Activated T-cell treated with anti-CD3 and anti-CD28 coated beads, Interleukin-2, amount 50 U/mL, for 24 hours (primary cell): ENCODE measurements around the gene MIGA1.
"Not testable (repeated sequence)": the region's sequence is repeated elsewhere in the genome, so short reads cannot be mapped to it uniquely, and the experiment has no call there.

Experiments
- DNase-seq: peaks from one replicate; pipeline ENCODE4 v3.0.0-alpha.2; 2020
- H3K27ac Mint-ChIP-seq: 2 replicates; pipeline ENCODE4 v1.8.0; 2020; ENCODE audit warnings: mild to moderate bottlenecking, mixed read lengths
- H3K27me3 Mint-ChIP-seq: 2 replicates; pipeline ENCODE4 v1.8.0; 2020; ENCODE audit warnings: mixed read lengths
- H3K36me3 Mint-ChIP-seq: 2 replicates; pipeline ENCODE4 v1.8.0; 2020; ENCODE audit warnings: low read depth, mixed read lengths
- H3K4me1 Mint-ChIP-seq: 2 replicates; pipeline ENCODE4 v1.8.0; 2020; ENCODE audit warnings: low read depth, mixed read lengths
- H3K4me3 Mint-ChIP-seq: 2 replicates; pipeline ENCODE4 v1.8.0; 2020; ENCODE audit warnings: mild to moderate bottlenecking, moderate library complexity, mixed read lengths
- H3K9me3 Mint-ChIP-seq: 2 replicates; pipeline ENCODE4 v1.8.0; 2020; ENCODE audit warnings: mixed read lengths

The MIGA1 gene

DNA sequence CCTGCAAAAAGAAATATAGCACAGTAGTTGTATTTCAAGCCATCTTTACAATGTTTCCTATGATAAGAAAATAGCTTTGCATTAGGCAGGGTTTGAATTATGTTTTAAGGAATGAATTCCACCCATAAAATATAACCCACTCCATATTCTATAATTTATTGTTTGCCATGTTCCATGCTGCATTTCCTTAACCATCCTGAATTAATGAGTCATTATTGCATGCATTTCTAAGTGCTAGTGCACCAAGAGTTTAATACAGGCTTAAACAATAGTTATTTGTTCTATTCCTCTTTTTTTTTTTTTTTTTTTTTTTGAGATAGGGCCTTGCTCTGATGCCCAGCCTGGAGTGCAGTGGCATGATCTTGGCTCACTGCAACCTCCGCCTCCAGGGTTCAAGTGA lies 45.2 kb downstream of the MIGA1 start:
- no peaks in the 10 kb centered on the region for H3K27me3 Mint-ChIP-seq
- no peak for DNase-seq
- no peak overlapping the region for H3K27ac Mint-ChIP-seq
- H3K9me3 Mint-ChIP-seq: no peaks in the 10 kb centered on the region
- H3K4me1 Mint-ChIP-seq: peaks cover 2% of the 10 kb centered on the region
- no peak overlapping the region for H3K4me3 Mint-ChIP-seq
- H3K36me3 Mint-ChIP-seq: peaks cover 57% of the 10 kb centered on the region

DNA sequence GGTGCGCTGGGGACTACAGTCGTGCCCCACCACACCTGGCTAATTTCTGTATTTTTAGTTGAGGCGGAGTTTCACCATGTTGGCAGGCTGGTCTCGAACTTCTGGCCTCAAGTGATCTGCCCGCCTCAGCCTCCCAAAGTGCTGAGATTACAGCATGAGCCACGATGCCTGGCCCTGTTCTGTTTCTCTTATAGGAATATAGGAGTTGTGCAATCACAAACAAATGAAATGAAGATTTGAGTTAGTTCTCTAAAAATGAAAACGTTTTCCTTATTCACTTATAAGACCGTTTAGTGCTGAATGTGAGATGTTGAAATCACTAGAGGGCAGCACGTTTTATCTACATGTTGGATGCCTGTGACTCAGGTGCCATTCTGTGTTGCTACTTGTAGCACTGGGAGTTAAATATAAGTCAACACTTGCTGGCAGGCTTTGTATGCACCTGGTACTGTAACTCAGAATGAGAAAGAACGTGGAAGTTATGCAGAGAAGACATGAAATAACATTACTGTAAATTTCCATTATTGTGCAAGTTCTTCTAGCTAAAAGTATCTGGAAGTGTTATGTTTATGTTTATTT lies 45.8 kb downstream of the MIGA1 start:
- H3K4me3 Mint-ChIP-seq: no peak overlapping the region
- no peaks in the 10 kb centered on the region for H3K27me3 Mint-ChIP-seq
- peaks cover 2% of the 10 kb centered on the region for H3K4me1 Mint-ChIP-seq
- DNase-seq: no peak
- no peaks in the 10 kb centered on the region for H3K9me3 Mint-ChIP-seq
- peaks cover 56% of the 10 kb centered on the region for H3K36me3 Mint-ChIP-seq
- H3K27ac Mint-ChIP-seq: no peak overlapping the region

DNA sequence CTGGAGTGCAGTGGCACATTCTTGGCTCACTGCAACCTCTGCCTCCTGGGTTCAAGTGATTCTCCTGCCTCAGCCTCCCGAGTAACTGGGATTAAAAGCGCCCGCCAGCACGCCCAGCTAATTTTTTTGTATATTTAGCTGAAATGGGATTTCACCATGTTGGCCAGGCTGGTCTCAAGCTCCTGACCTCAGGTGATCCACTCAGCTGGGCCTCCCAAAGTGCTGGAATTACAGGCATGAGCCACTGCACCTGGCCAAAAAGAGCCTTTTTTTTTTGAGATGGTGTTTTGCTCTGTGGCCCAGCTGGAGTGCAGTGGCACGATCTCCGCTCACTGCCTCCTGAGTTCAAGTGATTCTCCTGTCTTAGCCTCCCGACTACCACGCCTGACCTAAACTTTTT lies 47.4 kb downstream of the MIGA1 start:
- not testable (repeated sequence) for H3K27me3 Mint-ChIP-seq, H3K27ac Mint-ChIP-seq, DNase-seq, H3K4me1 Mint-ChIP-seq, H3K4me3 Mint-ChIP-seq, H3K9me3 Mint-ChIP-seq
- H3K36me3 Mint-ChIP-seq: peaks cover 55% of the 10 kb centered on the region

DNA sequence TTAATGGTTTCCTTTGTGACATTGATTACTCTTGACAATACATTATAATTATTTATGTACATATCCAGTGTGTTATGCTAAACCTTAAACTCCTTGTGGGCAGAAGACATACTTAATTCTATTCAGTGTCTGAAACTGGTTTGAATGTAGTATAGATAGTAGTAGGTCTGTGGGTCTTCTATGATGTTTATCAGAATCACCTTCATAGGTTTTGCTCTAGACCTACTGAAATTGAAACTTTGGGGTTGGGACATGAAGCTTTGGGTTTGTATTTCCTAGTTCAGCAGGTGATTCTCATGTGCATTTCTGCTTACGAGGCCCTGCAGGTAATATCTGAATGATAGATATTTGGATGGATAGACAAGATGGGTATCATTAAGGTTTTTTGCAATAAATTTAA lies 48.6 kb downstream of the MIGA1 start:
- Mint-ChIP-seq H3K4me3 (no peak overlapping the region), H3K9me3 (no peaks in the 10 kb centered on the region), H3K27me3 (no peaks in the 10 kb centered on the region), H3K27ac (no peak overlapping the region), H3K36me3 (peaks cover 58% of the 10 kb centered on the region), H3K4me1 (peaks cover 3% of the 10 kb centered on the region)
- DNase-seq: no peak

DNA sequence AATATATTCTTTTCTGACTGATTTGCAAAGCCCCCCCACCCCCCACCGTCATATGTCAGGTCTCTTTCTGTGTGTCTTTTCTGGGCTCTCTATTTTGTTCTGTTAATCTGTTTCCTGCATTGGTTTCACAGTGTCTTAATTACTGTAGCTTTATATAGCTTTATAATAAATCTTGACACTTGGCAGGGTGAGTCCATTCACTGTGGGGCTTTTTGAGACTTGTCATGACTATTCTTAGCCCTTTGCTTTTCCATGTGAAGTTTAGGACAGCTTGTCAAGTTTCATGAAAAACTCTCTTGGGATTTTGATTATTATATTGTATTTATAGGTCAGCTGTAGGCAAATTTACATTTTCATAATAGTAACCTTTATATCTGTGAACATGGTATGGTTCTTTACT lies 50.4 kb downstream of the MIGA1 start:
- H3K4me1 Mint-ChIP-seq: peaks cover 3% of the 10 kb centered on the region
- H3K9me3 Mint-ChIP-seq: no peaks in the 10 kb centered on the region
- no peaks in the 10 kb centered on the region for H3K27me3 Mint-ChIP-seq
- no peak overlapping the region for H3K4me3 Mint-ChIP-seq
- H3K36me3 Mint-ChIP-seq: peaks cover 61% of the 10 kb centered on the region
- DNase-seq: no peak
- no peak overlapping the region for H3K27ac Mint-ChIP-seq

DNA sequence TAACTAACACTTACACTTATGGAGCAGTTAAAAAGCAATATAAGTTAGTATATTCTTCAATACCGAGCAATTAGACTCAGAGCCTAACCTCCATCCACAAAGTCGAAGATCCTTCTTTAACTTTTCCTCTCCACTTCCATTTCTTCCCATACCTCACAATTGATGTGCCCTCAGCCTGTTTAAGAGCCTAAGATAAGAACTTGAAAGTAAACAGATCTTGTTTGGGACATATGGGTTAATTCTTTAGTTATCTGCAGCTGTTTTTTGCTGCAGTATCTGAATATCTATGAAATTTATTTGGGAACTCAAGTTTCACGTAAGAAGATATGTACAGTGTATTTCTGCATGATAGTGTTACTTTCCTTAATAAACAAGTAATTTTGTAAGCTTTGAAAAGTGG lies 51.5 kb downstream of the MIGA1 start:
- no peak for DNase-seq
- H3K9me3 Mint-ChIP-seq: no peaks in the 10 kb centered on the region
- H3K27ac Mint-ChIP-seq: no peak overlapping the region
- peaks cover 3% of the 10 kb centered on the region for H3K4me1 Mint-ChIP-seq
- H3K27me3 Mint-ChIP-seq: no peaks in the 10 kb centered on the region
- H3K36me3 Mint-ChIP-seq: peaks cover 65% of the 10 kb centered on the region
- H3K4me3 Mint-ChIP-seq: no peak overlapping the region

DNA sequence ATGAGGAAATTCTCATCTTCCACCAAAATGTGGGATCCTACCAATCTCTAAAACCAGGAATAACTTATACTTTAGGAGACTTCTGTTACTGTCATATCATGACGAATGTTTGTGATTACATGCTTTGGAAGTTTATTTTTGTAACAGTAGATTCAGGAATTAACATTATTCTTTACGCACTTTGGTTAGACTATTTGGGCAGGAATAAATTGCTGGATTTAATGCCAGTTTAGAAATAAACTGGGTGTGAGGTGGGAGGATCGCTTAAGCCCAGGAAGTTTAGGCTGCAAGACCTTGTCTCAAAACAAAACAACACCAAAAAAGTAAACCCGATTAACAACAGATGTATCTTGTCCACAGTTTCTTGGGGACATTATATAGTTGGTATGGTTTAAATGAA lies 52.1 kb downstream of the MIGA1 start:
- DNase-seq: no peak
- H3K9me3 Mint-ChIP-seq: no peaks in the 10 kb centered on the region
- no peak overlapping the region for H3K27ac Mint-ChIP-seq
- peaks cover 3% of the 10 kb centered on the region for H3K4me1 Mint-ChIP-seq
- H3K4me3 Mint-ChIP-seq: no peak overlapping the region
- H3K36me3 Mint-ChIP-seq: peaks cover 64% of the 10 kb centered on the region
- no peaks in the 10 kb centered on the region for H3K27me3 Mint-ChIP-seq

DNA sequence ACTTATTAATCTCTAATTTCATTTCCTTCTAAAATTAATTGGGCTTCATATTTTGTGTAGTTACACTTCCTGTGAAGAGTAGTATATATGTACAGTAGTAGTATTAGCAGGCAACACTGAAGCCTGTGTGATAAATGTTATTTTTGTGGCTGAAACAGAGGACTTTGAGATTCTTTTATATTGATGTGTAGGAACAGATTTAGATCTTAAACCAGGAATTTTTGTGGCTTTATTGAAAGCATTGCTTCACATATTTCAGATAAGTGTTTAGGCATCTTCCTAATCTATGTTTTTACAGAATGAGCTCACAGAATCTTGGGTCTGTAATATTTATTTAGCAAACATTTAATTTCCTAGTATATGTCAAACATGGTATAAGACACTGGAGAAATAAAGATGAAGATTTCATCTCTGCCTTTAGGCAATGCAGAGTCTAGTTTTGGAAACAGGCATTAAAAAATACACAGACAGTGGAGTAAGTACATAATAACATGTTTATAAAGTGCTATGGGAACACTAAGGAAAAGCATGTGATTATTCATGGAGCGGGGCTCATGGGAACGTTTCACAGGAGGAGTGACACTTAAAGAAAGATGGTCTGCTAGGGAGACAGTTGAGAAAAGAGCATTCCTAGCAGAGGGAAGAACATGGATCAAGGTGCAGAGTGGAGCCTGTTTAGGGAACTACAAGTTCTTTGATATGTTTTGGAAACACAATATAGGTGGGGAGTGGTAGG lies 52.7 kb downstream of the MIGA1 start:
- peaks cover 60% of the 10 kb centered on the region for H3K36me3 Mint-ChIP-seq
- no peak for DNase-seq
- H3K4me3 Mint-ChIP-seq: no peak overlapping the region
- H3K27me3 Mint-ChIP-seq: no peaks in the 10 kb centered on the region
- peaks cover 1% of the 10 kb centered on the region for H3K4me1 Mint-ChIP-seq
- H3K9me3 Mint-ChIP-seq: no peaks in the 10 kb centered on the region
- H3K27ac Mint-ChIP-seq: no peak overlapping the region

DNA sequence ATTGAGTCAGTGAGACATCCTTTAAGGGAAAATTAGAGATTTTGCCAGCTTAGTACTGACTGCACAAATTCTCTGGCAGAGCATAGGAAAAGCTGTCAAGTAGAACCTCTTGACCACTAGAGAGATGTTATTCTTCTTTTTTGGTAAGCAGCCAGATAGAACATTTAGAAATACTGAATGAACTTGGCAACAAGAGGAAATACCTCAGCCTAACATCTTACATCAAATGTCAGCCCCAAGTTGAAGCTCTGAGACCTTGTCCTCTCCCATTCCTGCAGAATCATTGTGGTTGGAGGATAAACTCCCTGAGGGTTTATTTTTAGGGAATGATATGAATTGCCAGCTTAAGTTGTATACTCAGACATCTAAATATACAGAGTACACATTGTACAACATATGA lies 53.5 kb downstream of the MIGA1 start:
- peaks cover 1% of the 10 kb centered on the region for H3K4me1 Mint-ChIP-seq
- no peak overlapping the region for H3K27ac Mint-ChIP-seq
- H3K36me3 Mint-ChIP-seq: peaks cover 55% of the 10 kb centered on the region
- no peaks in the 10 kb centered on the region for H3K27me3 Mint-ChIP-seq
- H3K4me3 Mint-ChIP-seq: no peak overlapping the region
- no peak for DNase-seq
- H3K9me3 Mint-ChIP-seq: no peaks in the 10 kb centered on the region

DNA sequence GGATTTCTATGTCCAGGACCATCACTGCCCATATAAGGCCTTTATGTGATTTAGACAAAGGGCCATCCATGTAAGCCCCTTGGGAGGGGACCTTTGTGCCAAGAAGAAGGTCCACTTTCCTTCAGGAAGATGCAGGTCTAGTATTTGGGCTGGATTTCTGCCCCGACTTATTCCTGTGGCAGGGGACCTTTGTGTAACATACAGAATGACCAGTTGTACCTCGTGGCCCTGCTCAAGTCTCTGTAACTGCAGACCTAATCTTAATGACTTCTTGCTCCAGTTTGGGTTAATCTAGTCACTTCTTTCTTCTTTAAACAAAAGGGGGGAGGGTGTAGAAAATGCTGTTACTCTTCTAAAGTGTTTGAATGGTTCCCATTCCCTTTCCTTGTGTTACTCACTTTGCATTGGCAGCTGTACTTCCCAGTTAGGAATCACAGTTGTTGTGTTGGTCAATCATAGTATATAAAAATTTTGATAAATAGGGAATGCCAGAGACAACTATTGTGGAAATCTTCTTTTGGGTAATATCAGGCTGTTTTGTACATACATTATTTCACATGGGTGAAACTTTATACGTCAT lies 54.2 kb downstream of the MIGA1 start:
- H3K4me3 Mint-ChIP-seq: no peak overlapping the region

DNA sequence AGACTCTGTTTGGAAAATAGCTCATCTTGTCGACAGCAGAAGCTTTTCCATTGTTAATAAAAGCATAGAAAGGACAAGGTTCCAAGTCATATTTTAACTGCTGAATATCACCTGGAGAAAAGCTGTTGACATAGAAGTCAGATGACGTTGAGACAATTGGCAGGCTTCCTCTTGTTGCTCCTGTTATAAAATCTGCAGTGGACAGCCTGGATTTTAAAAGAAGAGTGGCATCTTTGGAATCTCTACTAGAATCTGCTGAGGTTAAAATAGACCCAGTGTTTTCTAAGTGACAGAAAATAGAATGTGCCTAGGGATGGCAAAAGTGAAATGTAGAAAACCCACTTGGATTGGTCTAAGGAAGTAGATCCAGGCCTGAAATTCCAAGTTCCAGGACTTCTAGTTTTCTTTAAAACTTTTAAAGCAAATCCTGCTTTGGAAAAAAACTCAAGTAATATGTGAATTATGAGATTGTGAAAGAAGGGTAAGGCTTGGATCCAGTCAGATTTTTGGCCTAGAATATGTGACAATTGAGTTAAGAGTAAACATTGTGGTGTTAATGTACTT lies 55.4 kb downstream of the MIGA1 start:
- Mint-ChIP-seq H3K36me3 (peaks cover 60% of the 10 kb centered on the region), H3K4me3 (no peak overlapping the region), H3K27ac (no peak overlapping the region), H3K4me1 (peaks cover 1% of the 10 kb centered on the region), H3K27me3 (no peaks in the 10 kb centered on the region), H3K9me3 (no peaks in the 10 kb centered on the region)
- DNase-seq: no peak

More for the DNA sequence above, 54.2 kb downstream of the MIGA1 start:
- Mint-ChIP-seq H3K27ac (no peak overlapping the region), H3K36me3 (peaks cover 52% of the 10 kb centered on the region), H3K27me3 (no peaks in the 10 kb centered on the region), H3K9me3 (no peaks in the 10 kb centered on the region), H3K4me1 (peaks cover 1% of the 10 kb centered on the region)
- no peak for DNase-seq

DNA sequence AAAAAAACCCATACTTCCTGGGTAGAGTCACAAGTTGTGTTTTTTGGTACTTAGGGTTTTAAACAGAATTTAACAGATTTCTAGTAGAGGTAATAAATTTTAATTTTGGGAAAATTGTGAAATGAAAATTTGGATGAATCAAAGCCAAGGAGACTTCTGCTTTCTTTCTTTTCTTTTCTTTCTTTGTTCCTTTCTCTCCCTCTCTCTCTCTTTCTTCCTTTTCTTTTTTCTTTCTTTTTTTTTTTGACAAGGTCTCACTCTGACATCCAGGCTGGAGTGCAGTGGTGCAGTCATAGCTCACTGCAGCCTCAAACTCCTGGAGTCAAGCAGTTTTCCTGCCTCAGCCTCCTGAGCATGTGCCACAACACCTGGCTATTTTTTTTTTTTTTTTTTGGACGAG lies 62.1 kb downstream of the MIGA1 start:
- Mint-ChIP-seq H3K27ac (no peak overlapping the region), H3K36me3 (peaks cover 51% of the 10 kb centered on the region), H3K4me1 (peaks cover 3% of the 10 kb centered on the region), H3K27me3 (no peaks in the 10 kb centered on the region), H3K4me3 (no peak overlapping the region), H3K9me3 (no peaks in the 10 kb centered on the region)
- no peak for DNase-seq

DNA sequence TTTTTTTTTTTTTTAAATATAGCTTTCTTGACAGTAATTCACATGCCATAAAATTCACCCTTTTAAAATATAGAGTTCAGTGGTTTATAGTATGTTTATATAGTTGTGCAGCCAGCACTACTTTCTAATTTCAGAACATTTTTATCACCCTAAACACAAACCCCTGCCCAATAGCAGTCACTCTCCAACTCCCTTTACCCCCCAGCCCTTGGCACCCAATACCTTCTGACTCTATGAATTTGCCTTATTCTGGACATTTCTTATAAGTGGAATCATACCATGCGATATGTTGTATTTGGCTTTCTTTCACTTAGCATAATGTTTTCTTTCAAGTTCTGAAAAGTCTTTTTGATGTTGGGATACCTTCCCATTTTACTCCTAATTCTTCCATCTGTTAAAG lies 66.5 kb downstream of the MIGA1 start:
- no peaks in the 10 kb centered on the region for H3K9me3 Mint-ChIP-seq
- peaks cover 48% of the 10 kb centered on the region for H3K36me3 Mint-ChIP-seq
- H3K4me3 Mint-ChIP-seq: no peak overlapping the region
- no peaks in the 10 kb centered on the region for H3K27me3 Mint-ChIP-seq
- no peak overlapping the region for H3K27ac Mint-ChIP-seq
- peaks cover 6% of the 10 kb centered on the region for H3K4me1 Mint-ChIP-seq
- no peak for DNase-seq

DNA sequence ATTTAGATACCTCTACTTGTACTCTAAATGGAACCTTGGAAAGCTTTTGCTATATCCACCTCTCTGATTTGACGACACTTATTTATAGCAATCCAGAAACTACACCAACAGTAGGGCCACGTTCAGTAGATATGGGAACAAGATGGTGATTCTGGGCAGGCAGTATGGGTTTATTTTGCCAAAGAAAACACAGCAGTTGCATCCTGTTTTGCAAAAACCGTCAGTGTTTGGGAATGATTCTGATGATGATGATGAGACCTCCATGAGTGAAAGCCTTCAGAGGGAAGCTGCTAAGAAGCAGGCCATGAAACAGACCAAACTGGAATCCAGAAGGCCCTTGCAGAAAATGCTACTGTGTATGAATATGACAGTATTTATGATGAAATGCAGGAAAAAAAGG lies 67.5 kb downstream of the MIGA1 start:
- Mint-ChIP-seq H3K27me3 (no peaks in the 10 kb centered on the region), H3K4me1 (peaks cover 6% of the 10 kb centered on the region), H3K4me3 (no peak overlapping the region), H3K27ac (no peak overlapping the region), H3K36me3 (peaks cover 47% of the 10 kb centered on the region), H3K9me3 (no peaks in the 10 kb centered on the region)
- DNase-seq: no peak

DNA sequence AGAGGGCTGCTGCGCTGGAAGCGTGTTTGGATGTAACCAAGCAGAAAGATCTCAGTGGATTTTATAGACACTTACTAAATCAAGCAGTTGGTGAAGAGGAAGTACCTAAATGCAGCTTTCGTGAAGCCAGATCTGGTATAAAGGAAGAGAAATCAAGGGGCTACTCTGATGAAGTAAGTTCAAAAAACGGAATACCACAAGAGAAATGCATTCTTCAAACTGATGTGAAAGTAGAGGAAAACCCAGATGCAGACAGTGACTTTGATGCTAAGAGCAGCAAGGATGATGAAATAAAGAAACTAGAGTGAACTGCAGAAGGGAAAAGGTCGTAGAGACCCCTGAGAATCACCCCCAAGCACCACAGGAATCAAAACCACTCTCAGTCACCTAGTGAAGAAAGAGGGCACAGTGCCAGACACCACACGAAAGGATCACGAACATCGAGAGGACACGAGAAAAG lies 68.2 kb downstream of the MIGA1 start:
- Mint-ChIP-seq H3K36me3 (peaks cover 47% of the 10 kb centered on the region), H3K9me3 (no peaks in the 10 kb centered on the region), H3K4me1 (peaks cover 6% of the 10 kb centered on the region), H3K27me3 (no peaks in the 10 kb centered on the region), H3K27ac (no peak overlapping the region), H3K4me3 (no peak overlapping the region)
- DNase-seq: no peak
